Stomach (tissue), 9 donors: ENCODE data around the gene SLC24A3. TPM values are rescaled to one million over a fixed set of nuclear protein-coding genes. Genes with fewer than 3 reads are reported as not detected.

Experiments
- DNase-seq, 2 donors: peaks; one replicate each; pipeline versions ENCODE4 v3.0.0 to v3.0.0-alpha.2; 2013 to 2019
- H3K27ac ChIP-seq, 5 donors: fragments of 200-600 bp in 4 of 5; sonication (generic) in 4 of 5; one replicate each; pipeline ENCODE4 v1.5.1; 2013 to 2019; ENCODE audit warnings: mild to moderate bottlenecking in 1 of 5, moderate library complexity in 1 of 5
- H3K27me3 ChIP-seq, 3 donors: fragments of 200-600 bp; sonication (generic); one replicate each; pipeline ENCODE4 v1.5.1; 2017 to 2019; ENCODE audit warnings: mixed run types in 1 of 3
- H3K36me3 ChIP-seq, 4 donors: fragments of 200-600 bp; sonication (generic); 1 replicate in 3 of 4; 2 replicates in 1 of 4; pipeline ENCODE4 v1.5.1; 2016 to 2019
- H3K4me1 ChIP-seq, 4 donors: fragments of 200-600 bp; sonication (generic); one replicate each; pipeline ENCODE4 v1.5.1; 2016 to 2019
- H3K4me3 ChIP-seq, 4 donors: fragments of 200-600 bp; sonication (generic) in 3 of 4; one replicate each; pipeline ENCODE4 v1.5.1; 2016 to 2019; ENCODE audit warnings: mild to moderate bottlenecking in 1 of 4
- H3K9me3 ChIP-seq, 4 donors: fragments of 200-600 bp; sonication (generic); one replicate each; pipeline ENCODE4 v1.5.1; 2016 to 2019
- CTCF ChIP-seq, 7 experiments: fragments of 450-650 bp in 4 of 7; fragments of 200-600 bp in 3 of 7; sonication (generic) in 3 of 7; IDR thresholded peaks; one replicate each; pipeline ENCODE4 v1.5.1; 2016 to 2019; ENCODE audit warnings: antibody characterized with exemption in 7 of 7, control low read depth in 2 of 7, mild to moderate bottlenecking in 1 of 7
- EP300 ChIP-seq: sonication (generic); formaldehyde crosslinking; IDR thresholded peaks from one replicate; pipeline ENCODE4 v1.6.1; 2017; ENCODE audit warnings: antibody characterized with exemption
- POLR2A ChIP-seq, 4 donors: fragments of 450-650 bp; IDR thresholded peaks; one replicate each; pipeline ENCODE4 v1.6.1; 2016; ENCODE audit warnings: antibody characterized with exemption in 4 of 4, control low read depth in 2 of 4, mild to moderate bottlenecking in 1 of 4, moderate library complexity in 1 of 4
- POLR2AphosphoS5 ChIP-seq, 3 donors: sonication (generic); formaldehyde crosslinking; IDR thresholded peaks; one replicate each; pipeline ENCODE4 v1.6.1; 2016; ENCODE audit warnings: antibody characterized with exemption in 3 of 3
- WGBS, 5 donors: extraction: QIAGEN DNeasy Blood & Tissue Kit in 3 of 5; methylation state at CpG; one replicate each; pipeline versions ENCODE4 v1.1.5 to v1.1.7; 2013 to 2018; 5-methylcytosine and 5-hydroxymethylcytosine counted together
- intact Hi-C: fragments of 100-400 bp; cut with DNase I; formaldehyde crosslinking; loops from one replicate; pipeline ENCODE4 v1.15.1; 2023; ENCODE audit warnings: low total_unique reads
- polyA plus RNA-seq, 3 donors: library from polyadenylated mRNA; stranded (reverse); fragments of 200-250 nt; gene quantifications; one replicate each; pipeline ENCODE4 v1.2.3, GENCODE V29; 2013
- total RNA-seq, 5 donors: library from RNA; depleted of rRNA; stranded (reverse); fragments of >200 nt; gene quantifications; one replicate each; pipeline versions ENCODE4 v1.1.0 to v1.2.3, GENCODE V29; 2014 to 2016
- donor health status: healthy with polysubstance abuse.
- donor health status: Bipolar disorder and iron deficiency.
- donor health status: healthy.

The SLC24A3 gene
- total and polyA plus RNA-seq, 8 donors: 1.8 to 9.0 (median 4.5) TPM

GRCh38 chr20:19426356-19426755 is 213.9 kb downstream of the SLC24A3 start:
- Histone ChIP-seq H3K4me1 (peaks cover 0 to 15% (median 11%) of the 10 kb centered on the region in 4 donors), H3K36me3 (no peaks in the 10 kb centered on the region), H3K27me3 (no peaks in the 10 kb centered on the region), H3K9me3 (no peaks in the 10 kb centered on the region), H3K4me3 (no peak overlapping the region), H3K27ac (no peak overlapping the region)
- WGBS, 5 donors: 65 to 78% (median 76%) methylated on average over 3 of the region's 3 CpGs
- intact Hi-C loops: no loop called here
- no peak for DNase-seq
- no peak for TF ChIP-seq POLR2A (IDR thresholded peaks at IDR 0.05)
- no peak for TF ChIP-seq EP300
- TF ChIP-seq CTCF (IDR thresholded peaks at IDR 0.05): no peak
- TF ChIP-seq POLR2AphosphoS5 (IDR thresholded peaks at IDR 0.05): no peak

- H3K4me1 ChIP-seq: peaks cover 0 to 15% (median 11%) of the 10 kb centered on the region in 4 donors
- no peak overlapping the region for H3K27ac ChIP-seq
- no peaks in the 10 kb centered on the region for H3K36me3 ChIP-seq
- no peak overlapping the region for H3K4me3 ChIP-seq
- 34 to 45% (median 40%) methylated on average over 9 of the region's 9 CpGs for WGBS, 5 donors
- no peaks in the 10 kb centered on the region for H3K27me3 ChIP-seq
- TF ChIP-seq CTCF (IDR thresholded peaks at IDR 0.05) (no peak), POLR2A (IDR thresholded peaks at IDR 0.05) (no peak), POLR2AphosphoS5 (IDR thresholded peaks at IDR 0.05) (no peak), EP300 (no peak)
- intact Hi-C loops: no loop called here
- H3K9me3 ChIP-seq: no peaks in the 10 kb centered on the region
- peak in 1 of 2 donors; percentile 60 for DNase-seq
Observed at GRCh38 chr20:19427480-19427879, 215.0 kb downstream of the SLC24A3 start.

GRCh38 chr20:19427913-19428312 is 215.5 kb downstream of the SLC24A3 start:
- no peak overlapping the region for H3K27ac ChIP-seq
- intact Hi-C loops: no loop called here
- peaks cover 0 to 19% (median 11%) of the 10 kb centered on the region in 4 donors for H3K4me1 ChIP-seq
- H3K27me3 ChIP-seq: no peaks in the 10 kb centered on the region
- no peak for TF ChIP-seq CTCF (IDR thresholded peaks at IDR 0.05)
- TF ChIP-seq EP300: no peak
- no peak for TF ChIP-seq POLR2AphosphoS5 (IDR thresholded peaks at IDR 0.05)
- TF ChIP-seq POLR2A (IDR thresholded peaks at IDR 0.05): no peak
- H3K9me3 ChIP-seq: no peaks in the 10 kb centered on the region
- DNase-seq: no peak
- 15 to 40% (median 30%) methylated on average over 7 of the region's 7 CpGs for WGBS, 5 donors
- H3K36me3 ChIP-seq: no peaks in the 10 kb centered on the region
- H3K4me3 ChIP-seq: no peak overlapping the region

- Histone ChIP-seq H3K27me3 (no peaks in the 10 kb centered on the region), H3K9me3 (no peaks in the 10 kb centered on the region), H3K36me3 (no peaks in the 10 kb centered on the region), H3K4me3 (no peak overlapping the region), H3K27ac (no peak overlapping the region), H3K4me1 (peaks cover 0 to 21% (median 11%) of the 10 kb centered on the region in 4 donors)
- TF ChIP-seq POLR2AphosphoS5 (IDR thresholded peaks at IDR 0.05) (no peak), CTCF (IDR thresholded peaks at IDR 0.05) (no peak), EP300 (no peak)
- intact Hi-C loops: no loop called here
- 61 to 73% (median 65%) methylated on average over 5 of the region's 5 CpGs for WGBS, 5 donors
- no peak for DNase-seq
Observed at GRCh38 chr20:19428324-19428723, 215.9 kb downstream of the SLC24A3 start.
